ENCODE data around the gene ST6GAL2.

- no peak for TF ChIP-seq POLR2A (IDR thresholded peaks at IDR 0.05; ENCODE audit: low read depth, low read length)
- TF ChIP-seq POLR2AphosphoS5 (IDR thresholded peaks at IDR 0.05; ENCODE audit: low read depth, low read length) = no peak
- no peak for TF ChIP-seq TAF1 (IDR thresholded peaks at IDR 0.05; ENCODE audit: borderline replicate concordance, low read depth, low read length)
Measured at GRCh38 chr2:106845716-106846115, 40.3 kb downstream of the ST6GAL2 start.
